Activated naive CD4-positive, alpha-beta T cell treated with anti-CD3 and anti-CD28 coated beads, Interleukin-2, amount 10 ng/mL, durations not matched to agents 7 days and 5 days (primary cell): Measurements from ENCODE around the gene CPB2.

Source experiments
- CTCF ChIA-PET: fragments of 350-600 bp; sonication (Branson Sonifier 250); formaldehyde crosslinking; loops from one replicate; lab custom pipeline; 2021; ENCODE audit warnings: antibody characterized with exemption; lab: Charles Lee
- DNase-seq: peaks from one replicate; pipeline ENCODE4 v3.0.0-alpha.2; 2020
- H3K27ac Mint-ChIP-seq: one replicate; pipeline ENCODE4 v1.8.0; 2021; ENCODE audit warnings: mild to moderate bottlenecking, moderate library complexity, mixed read lengths
- H3K27me3 Mint-ChIP-seq: one replicate; pipeline ENCODE4 v1.8.0; 2021; ENCODE audit warnings: mild to moderate bottlenecking, mixed read lengths
- H3K36me3 Mint-ChIP-seq: one replicate; pipeline ENCODE4 v1.8.0; 2021; ENCODE audit warnings: mixed read lengths
- H3K4me1 Mint-ChIP-seq: one replicate; pipeline ENCODE4 v1.8.0; 2021; ENCODE audit warnings: mixed read lengths
- H3K4me3 Mint-ChIP-seq: one replicate; pipeline ENCODE4 v1.8.0; 2021; ENCODE audit warnings: mild to moderate bottlenecking, moderate library complexity, mixed read lengths
- H3K9me3 Mint-ChIP-seq: one replicate; pipeline ENCODE4 v1.8.0; 2021; ENCODE audit warnings: mixed read lengths

The CPB2 gene

GRCh38 chr13:46100191-46100815 is 4.5 kb downstream of the CPB2 start:
- CTCF ChIA-PET: no interaction called here
- no peak for DNase-seq
- no peaks in the 10 kb centered on the region for H3K9me3 Mint-ChIP-seq
- H3K27ac Mint-ChIP-seq: no peak overlapping the region
- no peak overlapping the region for H3K4me3 Mint-ChIP-seq
- no peaks in the 10 kb centered on the region for H3K4me1 Mint-ChIP-seq
- H3K36me3 Mint-ChIP-seq: no peaks in the 10 kb centered on the region
- H3K27me3 Mint-ChIP-seq: peaks cover 9% of the 10 kb centered on the region

GRCh38 chr13:46097663-46098062 is 7.2 kb downstream of the CPB2 start:
- Mint-ChIP-seq H3K9me3 (no peaks in the 10 kb centered on the region), H3K4me3 (no peak overlapping the region), H3K27ac (no peak overlapping the region), H3K27me3 (peaks cover 17% of the 10 kb centered on the region), H3K4me1 (no peaks in the 10 kb centered on the region), H3K36me3 (no peaks in the 10 kb centered on the region)
- no peak for DNase-seq
- CTCF ChIA-PET: no interaction called here

GRCh38 chr13:46097015-46097414 is 7.8 kb downstream of the CPB2 start:
- Mint-ChIP-seq H3K9me3 (no peaks in the 10 kb centered on the region), H3K27me3 (peaks cover 20% of the 10 kb centered on the region), H3K4me3 (no peak overlapping the region), H3K36me3 (no peaks in the 10 kb centered on the region), H3K27ac (no peak overlapping the region), H3K4me1 (no peaks in the 10 kb centered on the region)
- DNase-seq: no peak
- CTCF ChIA-PET: no interaction called here

DNA sequence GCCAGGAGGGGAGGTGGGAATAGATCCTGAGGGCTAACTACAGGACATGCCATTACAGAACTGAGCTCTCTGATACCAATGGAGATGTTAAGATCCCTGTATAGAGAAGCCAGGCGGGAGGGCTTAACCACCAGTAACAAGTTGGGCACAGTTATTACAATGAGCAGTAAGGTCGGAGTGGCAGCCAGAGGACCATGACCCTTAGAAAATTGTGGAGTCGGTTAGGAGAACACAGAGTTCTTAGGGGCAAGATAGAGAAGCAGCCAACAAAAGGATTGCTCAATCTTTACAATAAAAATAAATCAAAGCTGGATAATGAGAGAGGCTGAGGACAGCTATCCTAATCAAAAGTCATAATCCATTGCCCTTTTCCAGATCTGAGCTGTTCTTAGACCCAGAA is 10.4 kb downstream of the CPB2 start:
- Mint-ChIP-seq H3K27me3 (peaks cover 21% of the 10 kb centered on the region), H3K9me3 (no peaks in the 10 kb centered on the region), H3K36me3 (no peaks in the 10 kb centered on the region), H3K27ac (no peak overlapping the region), H3K4me3 (no peak overlapping the region), H3K4me1 (no peaks in the 10 kb centered on the region)
- DNase-seq: no peak
- CTCF ChIA-PET: interaction anchor here (0.7 to 1.1 kb wide), 2 partner anchors 32 to 195 kb away, joined by 3 read pairs; no protein-coding TSS in a partner anchor

GRCh38 chr13:46088821-46089562 is 15.8 kb downstream of the CPB2 start:
- Mint-ChIP-seq H3K9me3 (no peaks in the 10 kb centered on the region), H3K27ac (no peak overlapping the region), H3K4me1 (no peaks in the 10 kb centered on the region), H3K36me3 (no peaks in the 10 kb centered on the region), H3K27me3 (peaks cover 29% of the 10 kb centered on the region), H3K4me3 (no peak overlapping the region)
- CTCF ChIA-PET: no interaction called here
- DNase-seq: no peak

GRCh38 chr13:46087481-46087880 is 17.4 kb downstream of the CPB2 start:
- Mint-ChIP-seq H3K4me3 (no peak overlapping the region), H3K9me3 (no peaks in the 10 kb centered on the region), H3K36me3 (no peaks in the 10 kb centered on the region), H3K27ac (no peak overlapping the region), H3K4me1 (no peaks in the 10 kb centered on the region), H3K27me3 (peaks cover 22% of the 10 kb centered on the region)
- DNase-seq: no peak
- CTCF ChIA-PET: no interaction called here

DNA sequence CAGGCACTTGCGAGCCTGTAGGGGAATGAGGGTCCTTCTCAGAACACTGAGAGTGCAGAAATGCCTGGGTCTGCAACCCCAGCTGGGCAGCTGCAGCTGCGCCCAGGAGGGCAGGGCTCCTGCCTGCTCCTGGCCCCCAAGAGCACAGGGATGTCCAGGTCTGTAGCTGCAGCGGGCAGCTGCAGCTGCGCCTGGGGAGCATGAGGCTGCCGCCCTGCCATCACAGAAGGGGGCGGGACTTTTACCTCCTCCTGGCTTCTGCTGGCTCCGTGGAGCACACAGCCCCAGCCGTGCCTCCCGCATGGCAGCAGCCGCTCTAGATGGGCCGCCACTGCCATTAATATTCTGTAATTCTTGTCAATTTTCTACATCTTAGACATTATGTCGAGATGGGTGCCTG is 17.8 kb downstream of the CPB2 start:
- Mint-ChIP-seq H3K4me1 (no peaks in the 10 kb centered on the region), H3K4me3 (no peak overlapping the region), H3K27ac (no peak overlapping the region), H3K9me3 (no peaks in the 10 kb centered on the region), H3K36me3 (no peaks in the 10 kb centered on the region), H3K27me3 (peaks cover 20% of the 10 kb centered on the region)
- no peak for DNase-seq
- CTCF ChIA-PET: no interaction called here

DNA sequence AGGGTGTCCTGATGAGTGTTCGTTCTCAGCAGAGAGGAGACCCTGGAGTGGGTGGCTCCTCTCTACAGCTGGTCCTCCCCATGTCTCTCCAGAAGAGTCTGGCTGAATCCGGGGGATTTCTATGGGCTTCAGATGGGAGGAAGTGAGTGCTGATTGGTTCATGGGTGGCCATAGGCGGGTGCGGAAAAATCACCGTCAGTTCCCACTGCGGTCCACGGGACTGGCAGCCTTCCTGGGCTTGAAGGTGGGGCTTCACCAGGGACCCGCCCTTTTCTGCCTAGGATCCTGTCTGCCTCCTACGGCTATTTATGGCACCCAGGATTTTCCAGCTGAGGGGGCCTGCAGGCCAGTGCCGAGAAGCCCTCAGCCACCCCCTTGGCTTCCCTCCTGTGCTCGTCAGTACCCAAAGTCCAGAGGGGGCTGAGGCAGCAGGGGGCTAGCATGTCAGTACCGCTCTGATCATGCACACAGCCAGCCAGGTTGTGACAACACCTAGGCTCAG is 18.4 kb downstream of the CPB2 start:
- H3K27ac Mint-ChIP-seq: no peak overlapping the region
- H3K9me3 Mint-ChIP-seq: no peaks in the 10 kb centered on the region
- no peak for DNase-seq
- H3K36me3 Mint-ChIP-seq: no peaks in the 10 kb centered on the region
- H3K4me3 Mint-ChIP-seq: no peak overlapping the region
- H3K27me3 Mint-ChIP-seq: peaks cover 20% of the 10 kb centered on the region
- H3K4me1 Mint-ChIP-seq: no peaks in the 10 kb centered on the region
- CTCF ChIA-PET: no interaction called here

DNA sequence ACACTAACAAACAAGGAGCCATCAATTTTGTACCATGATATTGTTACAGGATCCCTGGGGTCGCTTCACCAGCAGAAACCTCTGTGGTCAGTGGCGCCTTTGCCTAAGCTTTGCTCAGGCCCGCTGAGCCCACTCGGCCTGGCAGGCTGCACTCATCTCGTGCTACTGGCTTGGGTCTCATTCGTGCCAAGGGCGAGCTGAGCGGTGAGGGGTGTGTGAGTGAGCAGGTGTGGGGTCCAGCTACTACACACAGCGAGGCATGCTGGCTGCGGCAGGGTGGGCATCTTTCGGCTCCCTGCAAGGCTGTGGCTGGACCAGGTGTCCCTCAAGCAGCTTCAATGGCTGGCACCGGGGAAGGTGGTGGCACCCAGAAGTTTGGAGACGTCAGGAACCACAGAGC is 19.1 kb downstream of the CPB2 start:
- CTCF ChIA-PET: no interaction called here

DNA sequence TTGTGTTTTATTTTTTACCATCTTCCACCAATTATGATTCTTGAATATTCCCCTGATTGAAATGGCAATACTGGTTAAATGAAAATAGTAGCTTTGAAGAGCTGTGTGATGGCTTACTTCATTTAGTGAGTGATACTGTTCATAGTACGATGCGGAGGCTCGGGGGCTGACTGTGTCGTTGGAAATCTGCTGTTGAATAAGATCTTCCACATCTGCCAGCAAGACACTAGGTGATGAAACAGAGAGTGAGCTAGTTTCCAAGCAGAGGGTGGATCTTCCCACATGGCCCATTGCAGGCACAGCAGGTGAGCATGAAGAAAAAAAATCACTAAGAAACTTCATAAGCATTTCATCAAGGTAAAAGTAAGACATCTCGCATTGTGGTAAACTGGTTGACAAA is 22.5 kb downstream of the CPB2 start:
- H3K4me3 Mint-ChIP-seq: no peak overlapping the region
- H3K4me1 Mint-ChIP-seq: peaks cover 2% of the 10 kb centered on the region
- peaks cover 16% of the 10 kb centered on the region for H3K27me3 Mint-ChIP-seq
- DNase-seq: no peak
- CTCF ChIA-PET: interaction anchor here (1.0 kb wide), 1 partner anchor 459 kb away, joined by 5 read pairs; no protein-coding TSS in a partner anchor
- H3K9me3 Mint-ChIP-seq: no peaks in the 10 kb centered on the region
- no peak overlapping the region for H3K27ac Mint-ChIP-seq
- no peaks in the 10 kb centered on the region for H3K36me3 Mint-ChIP-seq

More for the DNA sequence above, 19.1 kb downstream of the CPB2 start:
- H3K27ac Mint-ChIP-seq: no peak overlapping the region
- H3K36me3 Mint-ChIP-seq: no peaks in the 10 kb centered on the region
- H3K9me3 Mint-ChIP-seq: no peaks in the 10 kb centered on the region
- DNase-seq: no peak
- H3K4me3 Mint-ChIP-seq: no peak overlapping the region
- H3K27me3 Mint-ChIP-seq: peaks cover 20% of the 10 kb centered on the region
- H3K4me1 Mint-ChIP-seq: no peaks in the 10 kb centered on the region

GRCh38 chr13:46079770-46080169 is 25.1 kb downstream of the CPB2 start:
- H3K27ac Mint-ChIP-seq: no peak overlapping the region
- CTCF ChIA-PET: interaction anchor here (0.6 kb wide), 1 partner anchor 375 kb away, joined by 3 read pairs; no protein-coding TSS in a partner anchor
- H3K4me1 Mint-ChIP-seq: peaks cover 2% of the 10 kb centered on the region
- H3K27me3 Mint-ChIP-seq: peaks cover 5% of the 10 kb centered on the region
- no peaks in the 10 kb centered on the region for H3K36me3 Mint-ChIP-seq
- no peak for DNase-seq
- H3K4me3 Mint-ChIP-seq: no peak overlapping the region
- H3K9me3 Mint-ChIP-seq: no peaks in the 10 kb centered on the region

DNA sequence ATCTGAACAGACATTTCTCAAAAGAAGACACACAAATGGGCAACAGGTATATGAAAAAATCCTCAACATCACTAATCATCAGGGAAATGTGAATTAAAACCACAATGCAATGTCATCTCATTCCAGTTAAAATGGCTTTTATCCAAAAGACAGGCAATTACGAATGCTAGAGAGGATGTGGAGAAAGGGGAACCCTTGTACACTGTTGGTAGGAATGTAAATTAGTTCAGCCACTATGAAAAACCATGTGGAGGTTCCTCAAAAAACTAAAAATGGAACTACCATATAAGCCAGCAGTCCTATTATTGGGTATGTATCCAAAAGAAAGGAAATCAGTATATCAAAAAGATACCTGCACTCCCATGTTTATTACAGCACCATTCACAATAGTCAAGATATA is 27.6 kb downstream of the CPB2 start:
- peaks cover 7% of the 10 kb centered on the region for H3K27me3 Mint-ChIP-seq
- H3K27ac Mint-ChIP-seq: no peak overlapping the region
- H3K4me1 Mint-ChIP-seq: peaks cover 2% of the 10 kb centered on the region

DNA sequence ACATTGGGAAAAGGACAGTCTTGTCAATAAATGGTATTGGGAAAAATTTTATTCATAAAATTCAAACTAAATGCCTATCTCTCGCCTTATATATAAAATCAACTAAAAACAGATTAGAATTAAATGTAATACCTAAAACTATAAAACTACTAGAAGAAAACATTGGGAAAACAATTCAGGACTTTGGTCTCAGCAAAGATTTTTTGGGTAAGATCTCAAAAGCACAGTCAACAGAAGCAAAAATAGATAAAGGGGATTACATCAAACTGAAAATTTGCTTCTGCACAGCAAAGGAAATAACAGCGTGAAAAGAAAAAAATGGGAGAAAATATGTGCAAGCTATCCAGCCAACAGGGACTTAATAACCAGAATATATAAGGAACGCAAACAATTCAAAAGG is 28.0 kb downstream of the CPB2 start:
- Mint-ChIP-seq H3K27ac (no peak overlapping the region), H3K27me3 (peaks cover 9% of the 10 kb centered on the region), H3K9me3 (no peaks in the 10 kb centered on the region), H3K36me3 (no peaks in the 10 kb centered on the region), H3K4me1 (peaks cover 2% of the 10 kb centered on the region), H3K4me3 (no peak overlapping the region)
- CTCF ChIA-PET: no interaction called here
- no peak for DNase-seq

More for the DNA sequence above, 27.6 kb downstream of the CPB2 start:
- no peaks in the 10 kb centered on the region for H3K9me3 Mint-ChIP-seq
- no peak for DNase-seq
- H3K4me3 Mint-ChIP-seq: no peak overlapping the region
- H3K36me3 Mint-ChIP-seq: no peaks in the 10 kb centered on the region
- CTCF ChIA-PET: no interaction called here

DNA sequence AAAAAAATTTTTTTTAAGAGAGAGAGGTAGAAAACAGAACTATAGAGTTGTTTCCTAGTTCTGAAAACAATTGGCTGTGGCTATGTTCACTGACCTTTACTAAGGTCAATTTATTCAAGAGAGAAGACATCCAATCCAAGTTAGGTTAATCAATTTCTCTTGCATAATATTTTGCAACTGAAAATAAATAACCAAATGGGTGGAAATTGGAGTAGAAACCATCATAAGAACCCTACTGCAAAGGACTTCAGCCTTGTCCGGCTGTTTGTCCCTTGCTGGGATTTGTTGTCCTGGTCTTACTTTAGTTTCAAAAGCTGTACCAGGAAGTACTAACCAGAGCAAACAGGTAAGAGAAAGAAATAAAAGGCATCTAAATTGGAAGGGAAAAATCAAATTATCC is 29.0 kb downstream of the CPB2 start:
- Mint-ChIP-seq H3K9me3 (no peaks in the 10 kb centered on the region), H3K4me3 (no peak overlapping the region), H3K36me3 (no peaks in the 10 kb centered on the region), H3K27me3 (peaks cover 12% of the 10 kb centered on the region), H3K27ac (no peak overlapping the region), H3K4me1 (peaks cover 2% of the 10 kb centered on the region)
- CTCF ChIA-PET: no interaction called here
- DNase-seq: no peak
